MM.1S (cell line): Measurements from ENCODE around the gene TMED10.

Source experiments
- EZH2 ChIP-seq: fragments of 300-600 bp; sonication (generic); optimal IDR thresholded peaks from 2 replicates; pipeline ENCODE3; 2017; ENCODE audit warnings: low read depth, mild to moderate bottlenecking, antibody characterized with exemption, low read length, mixed read lengths
- EZH2phosphoT487 ChIP-seq: fragments of 300-600 bp; sonication (generic); IDR thresholded peaks from 2 replicates; pipeline ENCODE4 v1.6.1; 2018; ENCODE audit warnings: antibody characterized with exemption, low read length
- TF ChIP-seq, protein P1 (sequence below): fragments of 300-600 bp; sonication (generic); IDR thresholded peaks from 2 replicates; pipeline ENCODE4 v1.5.1; 2016; ENCODE audit warnings: antibody characterized with exemption, low read length, mixed read lengths

DNA sequence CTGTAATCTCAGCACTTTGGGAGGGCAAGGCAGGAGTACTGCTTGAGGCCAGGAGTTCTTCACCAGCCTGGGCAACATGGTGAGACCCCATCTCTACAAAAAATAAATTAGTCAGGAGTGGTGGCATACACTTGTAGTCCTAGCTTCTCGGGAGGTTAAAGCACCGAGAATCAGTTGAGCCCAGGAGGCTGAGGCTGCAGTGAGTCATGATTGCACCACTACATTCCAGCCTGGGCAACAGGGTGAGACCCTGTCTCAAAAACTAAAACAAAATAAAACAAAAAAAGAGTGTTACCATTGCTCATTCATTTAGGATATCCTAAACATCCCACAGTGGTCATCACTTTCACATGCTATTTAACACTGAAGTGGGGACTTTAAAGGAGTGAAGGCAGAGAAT is 57.4 kb downstream of the TMED10 start:
- TF ChIP-seq EZH2phosphoT487 = no peak
- TF ChIP-seq, protein P1, sequence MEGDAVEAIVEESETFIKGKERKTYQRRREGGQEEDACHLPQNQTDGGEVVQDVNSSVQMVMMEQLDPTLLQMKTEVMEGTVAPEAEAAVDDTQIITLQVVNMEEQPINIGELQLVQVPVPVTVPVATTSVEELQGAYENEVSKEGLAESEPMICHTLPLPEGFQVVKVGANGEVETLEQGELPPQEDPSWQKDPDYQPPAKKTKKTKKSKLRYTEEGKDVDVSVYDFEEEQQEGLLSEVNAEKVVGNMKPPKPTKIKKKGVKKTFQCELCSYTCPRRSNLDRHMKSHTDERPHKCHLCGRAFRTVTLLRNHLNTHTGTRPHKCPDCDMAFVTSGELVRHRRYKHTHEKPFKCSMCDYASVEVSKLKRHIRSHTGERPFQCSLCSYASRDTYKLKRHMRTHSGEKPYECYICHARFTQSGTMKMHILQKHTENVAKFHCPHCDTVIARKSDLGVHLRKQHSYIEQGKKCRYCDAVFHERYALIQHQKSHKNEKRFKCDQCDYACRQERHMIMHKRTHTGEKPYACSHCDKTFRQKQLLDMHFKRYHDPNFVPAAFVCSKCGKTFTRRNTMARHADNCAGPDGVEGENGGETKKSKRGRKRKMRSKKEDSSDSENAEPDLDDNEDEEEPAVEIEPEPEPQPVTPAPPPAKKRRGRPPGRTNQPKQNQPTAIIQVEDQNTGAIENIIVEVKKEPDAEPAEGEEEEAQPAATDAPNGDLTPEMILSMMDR = no peak
- TF ChIP-seq EZH2 = no peak
